RWPE2 (cell line): ENCODE measurements around the gene MBTPS1.

Experiments
- ATAC-seq: fragments of 200-7000 bp; cut with Tn5 transposase; 3 replicates; pipeline ENCODE4 v1.9.1; 2021; ENCODE audit warnings: low read depth
- DNase-seq: peaks from one replicate; pipeline ENCODE4 v3.0.0-alpha.2; 2020; ENCODE audit warnings: low spot score
- H3K27ac ChIP-seq: fragments of 450-650 bp; 2 replicates; pipeline ENCODE4 v1.5.1; 2017; ENCODE audit warnings: mild to moderate bottlenecking; ENCODE audit not compliant: poor library complexity, severe bottlenecking
- H3K27me3 ChIP-seq: fragments of 250-450 bp; sonication (Bioruptor Pico); 2 replicates; pipeline ENCODE4 v1.5.1; 2021; ENCODE audit warnings: mild to moderate bottlenecking, moderate library complexity; ENCODE audit not compliant: insufficient read depth, poor library complexity, severe bottlenecking
- H3K36me3 ChIP-seq: fragments of 250-450 bp; sonication (Bioruptor Pico); 2 replicates; pipeline ENCODE4 v1.5.1; 2020; ENCODE audit warnings: low read depth, mild to moderate bottlenecking, moderate library complexity
- H3K4me1 ChIP-seq: fragments of 250-450 bp; sonication (Bioruptor Pico); 2 replicates; pipeline ENCODE4 v1.5.1; 2021; ENCODE audit warnings: mild to moderate bottlenecking, moderate library complexity; ENCODE audit not compliant: insufficient read depth, poor library complexity, severe bottlenecking
- H3K4me3 ChIP-seq: fragments of 250-450 bp; sonication (Bioruptor Pico); 2 replicates; pipeline ENCODE4 v1.5.1; 2021; ENCODE audit warnings: mild to moderate bottlenecking, moderate library complexity; ENCODE audit not compliant: severe bottlenecking
- H3K9me3 ChIP-seq: fragments of 250-450 bp; sonication (Bioruptor Pico); 2 replicates; pipeline ENCODE4 v1.5.1; 2021; ENCODE audit warnings: mild to moderate bottlenecking, moderate library complexity; ENCODE audit not compliant: severe bottlenecking
- CTCF ChIP-seq: fragments of 450-650 bp; IDR thresholded peaks from one replicate; pipeline ENCODE4 v1.5.1; 2017; ENCODE audit warnings: mild to moderate bottlenecking, moderate library complexity; ENCODE audit not compliant: poor library complexity, severe bottlenecking

MBTPS1 gene

GRCh38 chr16:84116720-84117493 is at the start of gene MBTPS1:
Gene MBTPS1 (minus strand): TSS chr16:84116942. CDS start chr16:84101783, 15,159 bp downstream.
- peak; percentile 28 for TF ChIP-seq CTCF
- H3K4me1 ChIP-seq, result peaks cover 5% of the 10 kb centered on the region
- H3K27ac ChIP-seq, result peak within 1 kb of the TSS; percentile 58
- no peaks in the 10 kb centered on the region for H3K27me3 ChIP-seq
- DNase-seq, result peak; percentile 99
- H3K4me3 ChIP-seq, result peak within 1 kb of the TSS; percentile 60
- no peaks in the 10 kb centered on the region for H3K9me3 ChIP-seq
- 0 out of 2 replicates have a peak, but pooled peaks cover 5% of the 10 kb centered on the region for H3K36me3 ChIP-seq
- ATAC-seq, result peak; percentile 91

- H3K36me3 ChIP-seq, result no peaks in the 10 kb centered on the region
- TF ChIP-seq CTCF, result no peak
- H3K4me1 ChIP-seq, result no peaks in the 10 kb centered on the region
- no peak overlapping the region for H3K27ac ChIP-seq
- DNase-seq, result no peak
- H3K4me3 ChIP-seq, result no peak overlapping the region
- no peaks in the 10 kb centered on the region for H3K27me3 ChIP-seq
- no peaks in the 10 kb centered on the region for H3K9me3 ChIP-seq
- ATAC-seq, result no peak
Observed at GRCh38 chr16:84165746-84166145, 49.0 kb upstream of the MBTPS1 start.

- Histone ChIP-seq H3K9me3 (no peaks in the 10 kb centered on the region), H3K4me3 (no peak overlapping the region), H3K27ac (no peak overlapping the region), H3K36me3 (no peaks in the 10 kb centered on the region), H3K27me3 (no peaks in the 10 kb centered on the region), H3K4me1 (no peaks in the 10 kb centered on the region)
- no peak for TF ChIP-seq CTCF
- DNase-seq, result no peak
- no peak for ATAC-seq
Observed at GRCh38 chr16:84161801-84162200, 45.1 kb upstream of the MBTPS1 start.

- H3K9me3 ChIP-seq, result peaks cover under 1% of the 10 kb centered on the region
- H3K36me3 ChIP-seq, result no peaks in the 10 kb centered on the region
- DNase-seq (no peak), ATAC-seq (no peak)
- H3K27me3 ChIP-seq, result no peaks in the 10 kb centered on the region
- no peak for TF ChIP-seq CTCF
- no peak overlapping the region for H3K27ac ChIP-seq
- no peaks in the 10 kb centered on the region for H3K4me1 ChIP-seq
- H3K4me3 ChIP-seq, result no peak overlapping the region
Observed at GRCh38 chr16:84161037-84161436, 44.3 kb upstream of the MBTPS1 start.

- peaks cover 4% of the 10 kb centered on the region for H3K9me3 ChIP-seq
- H3K4me1 ChIP-seq, result no peaks in the 10 kb centered on the region
- ATAC-seq, result no peak
- no peak overlapping the region for H3K4me3 ChIP-seq
- TF ChIP-seq CTCF, result no peak
- no peaks in the 10 kb centered on the region for H3K36me3 ChIP-seq
- no peak for DNase-seq
- H3K27ac ChIP-seq, result no peak overlapping the region
- H3K27me3 ChIP-seq, result no peaks in the 10 kb centered on the region
Observed at GRCh38 chr16:84159800-84160199, 43.1 kb upstream of the MBTPS1 start.
